Activated CD4-positive, alpha-beta T cell treated with anti-CD3 and anti-CD28 coated beads, Interleukin-2, amount 50 U/mL, for 16 hours (primary cell): ENCODE data around the gene SPACA5.
"Not testable (repeated sequence)": the region's sequence is repeated elsewhere in the genome, so short reads cannot be mapped to it uniquely, and the experiment has no call there.

Source experiments
- DNase-seq: peaks from one replicate; pipeline ENCODE4 v3.0.0-alpha.2; 2020

The SPACA5 gene

DNA sequence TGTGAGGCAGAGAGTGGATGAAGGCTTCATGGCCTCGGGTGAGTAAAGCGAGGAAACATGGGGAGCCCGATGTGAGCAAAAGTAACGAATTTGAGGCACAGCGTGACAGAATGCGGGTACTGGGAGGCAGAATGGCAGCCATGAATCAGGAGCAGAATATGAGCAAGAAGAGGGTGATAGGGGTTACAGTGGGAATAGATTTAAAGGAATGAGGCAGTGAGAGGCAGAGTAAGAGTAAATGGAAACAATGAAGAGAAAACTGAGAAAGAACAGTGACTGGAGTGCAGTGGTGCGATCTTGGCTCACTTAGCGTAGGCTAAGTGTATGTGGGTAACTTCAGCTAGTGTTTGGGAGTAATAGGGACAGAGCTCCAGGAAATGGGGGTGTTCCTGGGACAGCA lies at the start of gene SPACA5:
SPACA5 (plus strand) TSS at position 301 of the 400 bp plus-strand sequence. CDS start 815 bp downstream, outside the sequence.
- not testable (repeated sequence) for DNase-seq

DNA sequence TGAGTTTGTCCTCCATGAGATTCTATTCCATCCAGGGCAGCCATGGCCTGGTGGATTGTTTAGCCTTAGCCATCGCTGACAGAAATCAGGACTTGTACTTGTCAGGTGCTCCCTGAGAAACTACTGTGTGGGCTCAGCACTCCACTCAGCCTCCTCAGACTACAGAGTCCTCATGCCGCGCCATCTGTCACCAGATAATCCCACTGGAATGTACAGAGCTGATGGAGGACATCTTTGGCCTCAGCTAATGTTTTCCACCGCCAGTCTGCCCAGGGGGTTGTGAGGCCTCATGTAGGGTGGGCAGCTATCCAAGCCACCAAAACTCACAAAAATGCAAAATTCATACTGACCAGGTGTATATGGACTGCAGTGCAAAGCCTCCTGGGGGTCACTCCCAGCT lies 48.6 kb upstream of the SPACA5 start:
- DNase-seq, result not testable (repeated sequence)

DNA sequence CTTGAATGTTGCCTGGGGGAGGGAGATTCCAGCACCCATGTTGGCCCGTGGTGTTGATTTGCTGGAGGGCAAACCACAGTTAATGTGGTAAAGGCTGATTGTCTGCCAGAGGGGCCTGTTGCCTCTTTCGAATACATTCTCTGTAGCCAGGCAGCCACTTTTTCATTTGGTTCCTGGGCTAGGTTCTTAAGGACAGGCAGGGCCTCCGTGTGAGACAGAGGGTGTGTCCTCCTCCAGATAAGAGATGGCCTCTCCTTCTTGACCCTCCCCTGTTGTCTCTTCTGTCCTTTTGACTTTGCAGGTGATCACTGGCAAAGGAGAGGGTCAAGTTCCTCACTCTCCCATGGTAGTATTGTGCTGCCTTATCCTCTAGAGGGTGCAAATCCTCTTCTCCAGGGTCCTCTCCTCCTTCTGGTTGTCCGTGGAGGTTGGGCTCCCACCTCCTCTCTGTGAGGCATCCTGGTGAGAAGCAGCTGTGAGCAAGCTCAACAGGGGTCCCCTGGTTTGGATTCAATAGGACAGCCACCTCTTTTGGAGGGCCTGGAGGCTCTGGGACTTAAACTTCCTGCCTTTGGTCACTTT lies 47.9 kb upstream of the SPACA5 start:
- peak; percentile 3 for DNase-seq

DNA sequence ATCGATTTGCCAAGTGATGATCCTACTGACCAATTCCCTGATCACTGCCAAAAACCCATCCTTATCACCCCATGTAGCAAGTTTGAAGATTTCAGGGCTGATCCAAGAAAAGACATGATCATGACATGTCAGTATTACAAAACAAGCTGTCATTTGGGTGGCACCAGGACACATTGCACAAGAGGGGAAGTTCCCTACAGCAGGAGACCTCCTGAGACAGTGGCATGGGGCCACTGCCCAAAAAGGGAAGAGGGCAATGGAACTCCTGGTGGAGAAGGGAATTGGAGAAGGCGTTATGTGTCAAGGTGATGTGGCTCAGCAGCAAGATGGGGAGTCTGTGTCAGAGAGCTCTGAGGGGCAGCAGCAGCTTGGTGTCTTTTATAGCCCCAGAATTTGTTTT lies 46.4 kb upstream of the SPACA5 start:
- DNase-seq, result no peak

DNA sequence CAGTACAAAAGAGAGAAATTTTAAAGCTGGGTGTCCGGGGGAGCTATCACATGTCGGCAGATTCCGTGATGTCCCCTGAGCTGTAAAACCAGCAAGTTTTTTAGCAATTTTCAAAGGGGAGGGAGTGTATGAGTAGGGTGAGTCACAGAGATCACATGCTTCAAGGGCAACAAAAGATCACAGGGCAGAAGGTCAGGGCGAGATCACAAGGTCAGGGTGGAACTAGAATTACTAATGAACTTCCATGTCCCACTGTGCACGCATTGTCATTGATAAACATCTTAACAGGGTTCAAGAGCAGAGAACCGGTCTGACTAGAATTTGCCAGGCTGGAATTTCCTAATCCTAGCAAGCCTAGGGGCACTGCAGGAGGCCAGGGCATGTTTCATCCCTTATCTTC lies 45.0 kb upstream of the SPACA5 start:
- not testable (repeated sequence) for DNase-seq

DNA sequence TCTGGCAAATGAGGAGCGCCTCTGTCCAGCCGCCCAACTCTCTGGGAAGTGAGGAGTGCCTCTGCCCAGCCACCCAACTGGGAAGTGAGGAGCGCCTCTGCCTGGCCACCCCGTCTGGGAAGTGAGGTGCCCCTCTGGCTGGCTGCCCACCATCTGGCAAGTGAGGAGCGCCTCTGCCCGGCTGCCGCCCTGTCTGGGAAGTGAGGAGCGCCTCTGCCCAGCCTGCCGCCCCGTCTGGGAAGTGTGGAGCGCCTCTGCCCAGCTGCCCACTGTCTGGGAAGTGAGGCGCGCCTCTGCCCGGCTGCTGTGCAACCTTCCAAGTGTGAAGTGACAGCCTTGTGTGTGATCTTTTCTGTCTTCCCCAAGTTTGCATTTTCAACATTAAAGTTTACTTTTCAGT lies 41.3 kb upstream of the SPACA5 start:
- DNase-seq, result not testable (repeated sequence)

DNA sequence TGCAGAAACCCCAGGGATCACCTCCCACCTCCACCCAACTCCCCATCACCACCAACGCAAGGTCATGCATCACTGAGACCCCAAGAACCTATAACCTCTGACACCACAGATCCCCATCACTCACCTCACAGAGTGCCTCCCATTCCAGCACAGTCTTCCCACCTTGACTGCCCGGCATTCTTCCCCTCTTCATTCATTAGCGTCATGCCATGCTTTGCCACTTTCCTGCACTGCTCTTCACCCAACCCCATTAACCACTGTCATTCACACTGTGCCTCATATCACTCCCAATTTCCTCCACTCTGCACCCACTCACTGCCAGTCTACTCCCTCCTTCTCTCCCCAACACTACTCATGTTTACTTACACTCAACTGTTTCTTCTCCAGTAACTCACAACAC lies 33.6 kb upstream of the SPACA5 start:
- DNase-seq, result no peak

DNA sequence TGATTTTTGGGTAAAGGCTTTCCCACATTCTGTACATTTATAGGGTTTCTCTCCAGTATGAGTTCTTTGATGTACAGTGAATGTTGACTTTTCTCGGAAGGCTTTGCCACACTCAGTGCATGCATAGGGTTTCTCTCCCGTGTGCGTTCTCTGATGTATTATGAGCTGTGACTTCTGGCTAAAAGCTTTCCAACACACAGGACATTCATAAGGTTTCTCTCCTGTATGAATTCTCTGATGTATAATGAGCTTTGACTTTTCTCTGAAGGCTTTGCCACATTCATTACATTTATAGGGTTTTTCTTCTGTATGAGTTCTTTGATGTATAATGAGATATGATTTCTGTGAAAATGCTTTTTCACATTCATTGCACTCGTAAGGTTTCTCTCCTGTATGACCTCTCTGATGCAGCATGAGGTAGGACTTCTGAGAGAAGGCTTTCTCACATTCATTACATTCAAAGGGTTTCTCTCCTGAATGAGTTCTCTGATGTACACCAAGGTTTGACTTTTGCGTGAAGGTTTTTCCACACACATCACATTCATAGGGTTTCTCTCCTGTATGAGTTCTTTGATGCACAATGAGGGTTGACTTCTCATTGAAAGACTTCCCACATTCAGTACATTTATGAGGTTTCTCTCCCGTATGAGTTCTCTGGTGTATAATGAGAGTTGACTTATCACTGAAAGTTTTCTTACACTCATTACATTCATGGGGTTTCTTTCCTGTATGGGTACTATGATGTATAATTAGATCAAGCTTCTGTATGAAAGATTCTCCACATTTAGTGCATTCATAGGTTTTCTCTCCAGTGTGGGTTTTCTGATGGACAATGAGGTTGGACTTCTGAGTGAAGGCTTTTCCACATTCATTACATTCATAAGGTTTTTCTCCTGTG lies 30.3 kb upstream of the SPACA5 start:
- no peak for DNase-seq

DNA sequence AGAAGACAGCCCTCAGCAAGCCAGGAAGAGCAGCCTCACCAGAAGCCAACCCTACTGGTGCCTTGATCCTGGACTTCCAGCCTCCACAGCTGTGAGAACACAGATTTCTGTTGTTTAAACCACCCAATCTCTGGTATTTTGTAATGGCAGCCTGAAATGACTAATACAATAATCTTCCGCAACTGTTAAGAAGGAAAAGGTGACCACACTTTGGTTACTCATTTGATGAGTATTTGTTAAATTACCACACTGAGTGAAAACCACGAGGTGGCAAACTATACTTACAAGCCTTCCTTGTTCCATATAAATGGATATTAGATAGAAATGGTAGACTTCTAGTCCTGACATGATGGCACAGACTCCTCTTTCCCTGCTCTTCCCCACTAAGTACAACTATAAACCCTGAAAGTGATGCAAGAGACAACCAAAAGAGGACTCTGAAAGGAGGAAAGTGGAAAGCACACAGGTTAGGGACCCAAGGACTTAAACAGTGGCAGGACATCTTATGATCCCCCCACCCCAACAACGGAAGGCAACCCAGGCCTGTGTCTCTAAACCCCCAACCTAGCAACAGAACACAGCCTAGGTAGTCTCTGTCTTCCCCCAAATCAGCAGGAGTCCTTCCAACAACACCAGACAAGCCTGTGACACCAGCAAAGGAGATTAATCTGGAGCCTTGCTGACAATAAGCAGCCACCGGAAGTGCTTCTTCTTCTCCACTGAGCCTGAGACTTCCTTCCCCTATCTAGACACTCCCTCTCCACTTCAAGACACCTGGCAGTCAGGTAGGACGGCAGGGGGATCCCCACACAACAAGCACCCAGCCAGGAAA lies 15.3 kb upstream of the SPACA5 start:
- DNase-seq, result peak; percentile 47

DNA sequence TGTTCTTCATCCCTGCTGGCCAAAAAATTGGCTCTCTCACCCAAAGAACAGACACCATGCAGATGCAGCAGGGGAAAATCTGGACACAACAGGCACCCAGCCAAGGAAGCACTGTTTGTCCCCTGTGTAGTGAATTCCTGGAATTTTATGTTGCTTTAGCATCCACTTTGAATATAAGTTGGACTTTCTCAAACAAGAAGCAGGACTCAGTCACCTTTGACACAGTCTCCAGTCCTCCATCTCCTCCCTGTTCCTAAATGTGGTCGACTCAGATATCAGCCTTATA lies 14.8 kb upstream of the SPACA5 start:
- no peak for DNase-seq

DNA sequence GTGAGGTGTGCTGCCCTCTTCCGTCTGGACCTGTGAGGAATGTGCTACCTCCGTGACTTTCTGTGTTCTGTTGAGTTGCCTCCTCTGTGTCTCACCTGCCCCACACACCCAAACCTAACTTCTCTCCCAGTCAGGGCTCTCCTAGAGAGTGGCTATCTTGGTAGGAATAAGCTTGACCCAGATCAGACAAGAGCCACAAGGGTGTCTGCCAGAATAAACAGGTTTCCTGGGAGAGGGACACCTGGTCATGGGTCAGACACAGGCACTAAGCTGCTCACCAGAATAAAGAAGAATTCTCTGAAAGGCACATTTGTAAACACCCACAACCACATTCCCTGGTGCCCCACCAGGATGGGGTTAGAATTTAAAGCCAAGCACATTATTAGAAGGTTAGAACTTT lies 14.1 kb upstream of the SPACA5 start:
- DNase-seq, result no peak

DNA sequence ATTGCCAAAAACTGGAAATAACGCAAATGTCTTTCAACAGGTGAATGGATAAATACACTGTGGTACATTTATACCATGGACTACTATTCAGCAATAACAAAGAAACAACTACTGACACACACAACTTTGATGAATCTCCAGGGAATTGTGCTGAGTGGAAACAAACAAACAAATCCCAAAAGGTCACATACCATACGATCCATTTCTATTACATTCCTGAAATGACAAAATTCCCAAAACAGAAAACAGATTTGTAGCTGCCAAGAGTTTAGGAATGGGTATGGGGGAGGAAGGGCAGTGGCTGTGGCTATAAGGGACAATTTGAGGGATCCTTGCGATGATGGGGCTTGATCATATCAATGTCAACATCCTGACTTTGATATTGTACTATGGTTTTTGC lies 5.5 kb upstream of the SPACA5 start:
- no peak for DNase-seq

DNA sequence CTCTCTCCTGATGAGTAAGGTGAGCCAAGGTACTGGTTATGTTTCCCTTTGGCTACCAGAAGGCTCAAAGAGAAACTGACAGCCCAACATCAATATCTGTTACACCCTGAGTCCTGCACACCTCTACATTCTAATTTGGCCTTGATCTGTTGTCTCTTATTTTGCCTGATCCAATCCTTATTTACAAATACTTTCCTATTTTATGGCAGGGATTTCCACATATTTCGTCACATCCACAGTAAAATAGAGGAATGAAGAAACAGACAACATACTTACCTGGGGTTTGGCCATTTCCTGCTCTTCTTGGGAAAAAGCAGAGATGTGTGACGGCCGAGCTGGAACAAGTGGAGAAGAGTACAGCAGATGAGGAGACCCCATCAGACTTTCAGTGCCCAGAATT lies 4.5 kb upstream of the SPACA5 start:
- DNase-seq, result no peak

DNA sequence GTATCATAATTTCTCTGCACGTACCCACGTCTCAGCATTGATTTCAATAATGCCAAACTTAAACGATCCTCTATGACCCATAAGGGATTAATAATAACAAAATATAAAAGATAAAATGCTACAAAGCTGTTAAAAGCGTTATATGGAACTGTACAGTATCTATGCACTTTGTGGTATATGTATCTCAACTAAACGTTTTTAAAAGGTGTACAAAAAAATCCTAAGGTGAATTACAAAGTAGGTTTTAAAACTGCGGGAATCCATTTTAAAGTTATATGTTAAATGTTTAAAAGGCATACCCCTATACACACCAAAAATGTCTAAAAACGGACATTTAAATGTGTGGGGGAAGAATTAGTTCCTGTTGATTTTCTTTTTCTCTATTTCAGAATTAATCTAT lies 3.9 kb upstream of the SPACA5 start:
- DNase-seq, result no peak

DNA sequence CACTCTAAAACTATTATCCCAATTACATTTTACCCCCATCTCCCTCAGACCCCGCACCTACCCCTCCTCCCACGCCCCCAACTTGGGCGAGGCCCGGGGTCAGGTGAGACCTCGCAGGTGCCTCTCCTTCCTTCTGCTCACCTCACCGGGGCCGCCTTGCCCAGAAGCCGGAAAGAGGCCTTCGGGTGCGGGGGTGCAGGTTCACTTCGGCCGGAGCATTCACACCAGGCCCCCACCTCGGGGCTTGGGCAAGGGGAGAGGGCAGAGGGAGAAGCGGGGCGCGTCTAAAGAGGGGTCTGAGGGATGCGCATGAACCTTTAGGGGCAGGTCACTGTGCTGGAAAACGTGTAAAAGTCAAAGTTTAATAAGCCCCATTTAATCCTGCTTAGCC lies 3.4 kb upstream of the SPACA5 start:
- no peak for DNase-seq

DNA sequence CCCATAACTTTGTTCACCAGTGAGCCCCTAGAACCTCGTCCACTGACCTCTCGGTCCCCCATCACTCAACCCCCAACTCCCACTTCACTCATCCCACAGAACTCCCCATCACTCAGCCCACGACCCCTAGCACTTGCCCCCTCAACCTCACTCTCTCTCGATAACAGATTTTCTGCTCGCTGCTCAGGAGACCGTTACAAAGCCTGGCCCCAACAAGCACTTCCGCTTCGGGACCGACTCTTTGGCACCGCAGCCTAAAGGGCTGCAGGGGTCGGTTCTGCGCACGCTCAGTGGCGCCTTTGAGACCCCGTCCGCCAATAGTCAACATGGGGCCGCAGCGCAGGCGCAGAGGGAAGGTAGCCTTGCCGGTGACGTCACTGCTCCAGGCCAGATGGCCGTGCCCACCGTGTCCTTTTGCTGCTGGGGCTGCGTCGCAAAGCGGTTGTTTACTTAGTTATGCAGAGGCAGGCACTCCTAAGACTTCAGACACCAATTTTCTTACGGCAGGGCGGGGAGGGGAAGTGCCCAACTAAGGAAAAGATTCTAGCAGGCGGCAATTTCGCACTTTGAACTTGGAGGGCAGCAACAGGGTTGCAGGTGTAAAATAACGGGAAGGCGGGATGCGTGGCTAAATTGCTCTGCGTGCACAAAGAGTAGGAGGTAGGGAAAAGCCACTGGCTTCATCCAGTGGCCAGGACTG lies 2.9 kb upstream of the SPACA5 start, which contains the start of gene ZNF182:
ZNF182 (minus strand) TSS at position 232 of the 700 bp plus-strand sequence. CDS start 1,380 bp downstream, outside the sequence.
- peak; percentile 91 for DNase-seq

DNA sequence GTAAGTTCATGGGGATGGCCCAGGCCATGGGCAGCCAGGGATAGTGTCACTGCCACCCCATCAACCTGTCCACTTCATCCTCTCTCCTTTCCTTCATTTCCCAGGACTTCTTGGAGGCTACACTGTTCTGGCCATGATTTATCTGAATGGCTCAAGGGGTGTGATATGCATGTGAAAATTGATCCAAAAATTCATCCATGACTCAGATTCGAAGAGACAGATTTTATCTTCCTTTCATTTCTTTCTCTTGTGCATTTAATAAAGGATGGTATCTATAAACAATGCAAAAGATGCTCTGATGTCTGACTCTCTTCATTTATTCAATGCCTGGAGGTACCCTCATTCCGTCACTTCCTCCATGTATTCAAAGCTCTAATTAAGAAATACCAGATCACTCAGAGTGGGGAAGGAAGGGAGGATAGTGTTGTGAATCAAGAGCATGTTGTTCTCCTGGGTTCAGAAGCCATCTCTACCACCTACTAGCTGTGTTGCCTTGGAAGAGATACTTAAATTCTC lies 2.7 kb downstream of the SPACA5 start:
- not testable (repeated sequence) for DNase-seq

DNA sequence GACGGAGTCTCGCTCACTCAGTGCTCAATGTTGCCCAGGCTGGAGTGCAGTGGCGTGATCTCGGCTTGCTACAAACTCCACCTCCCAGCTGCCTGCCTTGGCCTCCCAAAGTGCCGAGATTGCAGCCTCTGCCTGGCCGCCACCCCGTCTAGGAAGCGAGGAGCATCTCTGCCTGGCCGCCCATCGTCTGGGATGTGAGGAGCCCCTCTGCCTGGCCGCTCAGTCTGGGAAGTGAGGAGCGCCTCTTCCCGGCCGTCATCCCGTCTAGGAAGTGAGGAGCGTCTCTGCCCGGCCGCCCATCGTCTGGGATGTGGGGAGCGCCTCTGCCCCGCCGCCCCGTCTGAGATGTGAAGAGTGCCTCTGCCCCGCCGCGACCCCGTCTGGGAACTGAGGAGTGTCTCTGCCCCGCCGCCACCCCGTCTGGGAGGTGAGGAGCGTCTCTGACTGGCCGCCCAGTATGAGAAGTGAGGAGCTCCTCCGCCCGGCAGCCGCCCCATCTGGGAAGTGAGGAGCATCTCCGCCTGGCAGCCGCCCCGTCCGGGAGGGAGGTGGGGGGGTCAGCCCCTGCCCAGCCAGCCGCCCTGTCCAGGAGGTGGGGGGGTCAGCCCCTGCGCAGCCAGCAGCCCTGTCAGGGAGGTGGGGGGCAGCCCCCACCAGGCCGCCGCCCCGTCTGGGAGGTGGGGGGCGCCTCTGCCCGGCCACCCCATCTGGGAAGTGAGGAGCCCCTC lies 10.0 kb downstream of the SPACA5 start:
- DNase-seq, result not testable (repeated sequence)

DNA sequence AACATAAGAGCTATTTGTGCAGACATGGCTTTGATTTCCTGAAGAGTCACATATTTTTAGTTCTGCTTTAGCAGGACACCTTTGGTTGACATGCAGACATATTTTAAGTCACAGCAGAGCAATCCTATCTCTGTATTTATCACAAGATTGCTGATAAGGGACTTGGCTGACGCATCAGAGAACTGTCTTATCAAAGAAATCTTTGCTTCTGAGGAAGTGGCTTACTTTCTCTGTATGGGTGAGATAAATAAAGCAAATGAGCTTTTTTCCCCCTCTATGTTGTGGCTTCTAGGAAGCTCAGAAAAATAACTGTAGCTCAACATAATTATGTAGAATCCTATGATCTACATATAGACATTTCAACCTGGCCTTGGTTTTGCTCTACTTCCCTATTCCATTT lies 13.1 kb downstream of the SPACA5 start:
- not testable (repeated sequence) for DNase-seq

DNA sequence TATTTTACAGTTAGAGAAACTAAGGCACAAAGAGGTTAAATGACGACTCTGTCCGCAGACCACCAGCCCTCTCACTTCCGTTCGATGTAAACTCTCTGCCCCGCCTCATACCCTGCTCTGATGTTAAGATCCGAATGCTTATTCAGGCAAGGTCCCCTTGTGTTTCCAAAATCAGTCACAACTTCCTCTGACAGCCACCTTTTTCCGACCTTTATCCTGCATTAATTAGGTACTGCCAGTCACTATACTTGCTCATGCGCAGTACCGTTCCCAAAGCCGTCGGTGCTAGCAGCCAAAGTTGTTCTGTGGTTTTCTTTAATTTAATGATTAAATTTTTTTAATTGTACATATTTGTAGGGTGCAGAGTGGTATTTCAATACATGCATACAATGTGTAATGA lies 13.7 kb downstream of the SPACA5 start:
- peak; percentile 33 for DNase-seq

DNA sequence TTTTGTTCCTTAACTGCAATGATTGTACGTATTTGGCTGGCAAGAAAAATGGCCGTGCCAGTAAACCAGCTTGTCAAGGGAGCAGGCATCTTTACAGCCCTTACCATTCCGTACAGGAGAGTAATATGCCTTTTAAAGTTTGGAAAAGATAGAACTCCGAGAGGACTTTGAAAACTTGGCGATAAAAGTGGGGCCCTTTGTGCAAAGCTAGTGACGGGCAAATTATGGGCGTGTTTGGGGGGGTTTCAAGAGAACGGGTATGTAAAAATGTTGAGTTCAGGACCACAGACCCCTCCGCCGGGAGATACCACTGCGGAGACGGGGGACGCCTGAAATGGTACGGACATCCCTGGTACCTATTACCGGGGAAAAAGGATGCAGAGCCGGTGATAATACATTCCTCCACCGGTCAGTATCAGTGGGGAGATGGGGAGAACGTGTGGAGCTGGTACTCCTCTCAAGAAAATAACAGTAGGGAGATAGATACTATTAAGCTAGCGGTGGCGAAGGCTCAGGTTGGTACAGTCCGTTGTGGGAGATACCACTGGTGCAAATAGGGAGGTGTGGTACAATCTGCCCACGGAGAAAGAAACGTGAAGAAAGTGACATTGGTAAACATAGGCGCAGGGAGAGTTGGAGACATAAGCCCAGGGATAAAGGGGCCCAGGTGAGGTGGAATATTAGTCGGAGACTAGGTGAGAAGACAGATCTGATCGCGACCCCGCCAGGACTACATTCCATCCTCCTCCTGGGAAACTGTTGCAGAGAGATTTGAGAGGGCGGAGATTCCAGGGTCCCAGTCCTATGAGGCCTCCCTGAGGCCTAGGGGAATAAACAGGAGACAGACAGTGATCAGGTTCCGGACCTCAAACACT lies 14.5 kb downstream of the SPACA5 start:
- DNase-seq, result peak; percentile 42
